ENCODE results near the gene GGN. TPM values are rescaled to one million over a fixed set of nuclear protein-coding genes. Genes with fewer than 3 reads are reported as not detected.

Gene GGN
- total and polyA plus RNA-seq, 3 donors from 2014 or later = 43.7 to 196 (median 80.2) TPM

- Histone ChIP-seq H3K36me3 (ENCODE audit: low read depth, missing control alignments) (no peaks in the 10 kb centered on the region), H3K9me3 (no peaks in the 10 kb centered on the region), H3K27me3 (no peaks in the 10 kb centered on the region), H3K4me1 (peaks cover 15% of the 10 kb centered on the region), H3K4me3 (no peak overlapping the region), H3K27ac (no peak overlapping the region)
- intact Hi-C loops (cut with DNase I; ENCODE audit: low total_unique reads) = no loop called here
- no peak for DNase-seq
- WGBS, 2 donors = 82 to 90% methylated on average over 2 to 10 of the region's 10 CpGs
- TF ChIP-seq CTCF (IDR thresholded peaks at IDR 0.05) (no peak), POLR2A (IDR thresholded peaks at IDR 0.05) (no peak)
These were observed 4.7 kb downstream of the GGN start for GRCh38 chr19:38383184-38383583.

- H3K4me3 ChIP-seq = no peak overlapping the region
- intact Hi-C loops (cut with DNase I; ENCODE audit: low total_unique reads) = no loop called here
- no peaks in the 10 kb centered on the region for H3K9me3 ChIP-seq
- DNase-seq = no peak
- WGBS, 2 donors = 91 to 94% methylated on average over 9 of the region's 9 CpGs
- no peak overlapping the region for H3K27ac ChIP-seq
- TF ChIP-seq CTCF (IDR thresholded peaks at IDR 0.05) (no peak), POLR2A (IDR thresholded peaks at IDR 0.05) (no peak)
- no peaks in the 10 kb centered on the region for H3K36me3 ChIP-seq (ENCODE audit: low read depth, missing control alignments)
- no peaks in the 10 kb centered on the region for H3K27me3 ChIP-seq
- H3K4me1 ChIP-seq = peaks cover 2% of the 10 kb centered on the region
These were observed 6.7 kb downstream of the GGN start for GRCh38 chr19:38381138-38381537.

- Histone ChIP-seq H3K4me1 (peaks cover 13% of the 10 kb centered on the region), H3K9me3 (no peaks in the 10 kb centered on the region), H3K27me3 (no peaks in the 10 kb centered on the region), H3K27ac (no peak overlapping the region), H3K4me3 (no peak overlapping the region), H3K36me3 (ENCODE audit: low read depth, missing control alignments) (no peaks in the 10 kb centered on the region)
- WGBS, 2 donors = 89% methylated on average over 10 of the region's 10 CpGs
- intact Hi-C loops (cut with DNase I; ENCODE audit: low total_unique reads) = no loop called here
- no peak for DNase-seq
- no peak for TF ChIP-seq CTCF (IDR thresholded peaks at IDR 0.05)
- no peak for TF ChIP-seq POLR2A (IDR thresholded peaks at IDR 0.05)
These were observed 9.0 kb downstream of the GGN start for GRCh38 chr19:38378866-38379265.

GRCh38 chr19:38377052-38377451, 10.8 kb downstream of the GGN start:
- no peak overlapping the region for H3K27ac ChIP-seq
- TF ChIP-seq POLR2A (IDR thresholded peaks at IDR 0.05) (no peak), CTCF (IDR thresholded peaks at IDR 0.05) (no peak)
- peaks cover 13% of the 10 kb centered on the region for H3K4me1 ChIP-seq
- intact Hi-C loops (cut with DNase I; ENCODE audit: low total_unique reads) = no loop called here
- H3K9me3 ChIP-seq = no peaks in the 10 kb centered on the region
- WGBS, 2 donors = 93 to 95% methylated on average over 4 of the region's 4 CpGs
- H3K36me3 ChIP-seq (ENCODE audit: low read depth, missing control alignments) = no peaks in the 10 kb centered on the region
- no peak for DNase-seq
- no peak overlapping the region for H3K4me3 ChIP-seq
- no peaks in the 10 kb centered on the region for H3K27me3 ChIP-seq

- TF ChIP-seq POLR2A (IDR thresholded peaks at IDR 0.05) (no peak), CTCF (IDR thresholded peaks at IDR 0.05) (no peak)
- Histone ChIP-seq H3K9me3 (no peaks in the 10 kb centered on the region), H3K27me3 (no peaks in the 10 kb centered on the region), H3K27ac (no peak overlapping the region), H3K4me1 (peaks cover 13% of the 10 kb centered on the region), H3K36me3 (ENCODE audit: low read depth, missing control alignments) (no peaks in the 10 kb centered on the region), H3K4me3 (no peak overlapping the region)
- intact Hi-C loops (cut with DNase I; ENCODE audit: low total_unique reads) = no loop called here
- 73 to 81% methylated on average over 3 of the region's 3 CpGs for WGBS, 2 donors
- no peak for DNase-seq
These were observed 11.3 kb downstream of the GGN start for GRCh38 chr19:38376576-38376975.

Data from testis (tissue), 3 donors.